Measurements from ENCODE around the gene FGF8. TPM values are rescaled to one million over a fixed set of nuclear protein-coding genes. Genes with fewer than 3 reads are reported as not detected.

The FGF8 gene
- total RNA-seq, 2 donors from 2014 or later, result not detected

DNA sequence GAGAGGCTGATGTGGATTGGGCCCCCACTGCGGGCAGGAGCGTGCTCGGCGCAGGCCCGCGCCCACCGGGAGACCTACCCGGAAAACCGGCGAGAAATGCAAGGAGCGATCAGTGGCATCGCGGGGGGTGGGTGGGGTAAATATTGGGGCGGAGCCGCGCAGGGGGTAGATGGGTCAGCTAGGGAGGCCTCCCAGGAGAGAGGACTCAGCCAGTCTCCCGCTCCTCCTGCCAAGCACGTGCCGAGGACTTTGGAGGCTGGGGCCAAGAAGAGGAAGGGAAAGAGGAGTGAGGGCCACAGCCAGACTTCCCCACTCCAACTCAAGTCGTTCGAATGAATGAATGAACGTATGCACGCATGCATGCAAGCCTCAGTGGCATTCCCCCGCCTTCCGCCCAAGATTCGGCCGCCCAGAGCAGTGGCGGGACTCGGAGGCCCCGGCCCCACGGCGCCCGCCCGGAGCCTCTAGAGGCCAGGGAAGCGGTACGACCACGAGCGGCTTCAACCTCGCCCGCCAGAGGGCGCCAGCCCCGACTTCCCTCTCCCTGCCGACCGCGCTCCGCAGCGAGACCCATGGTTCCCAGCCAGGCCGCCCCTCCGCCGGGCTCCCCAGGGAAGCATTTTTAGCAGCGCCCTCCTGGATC, 3.8 kb upstream of the FGF8 start:
- H3K9me3 ChIP-seq (ENCODE audit: control insufficient read depth, low read length, poor library complexity, severe bottlenecking), result no peaks in the 10 kb centered on the region
- ATAC-seq (peak; percentile 66), DNase-seq (peak; percentile 74 to 83 (median 82))
- peak overlapping the region; percentile 88 for H3K4me3 Mint-ChIP-seq
- H3K27me3 Mint-ChIP-seq, result peaks cover 36% of the 10 kb centered on the region
- peaks cover 53% of the 10 kb centered on the region for H3K4me1 Mint-ChIP-seq
- H3K27ac Mint-ChIP-seq, result no peak overlapping the region
- H3K36me3 Mint-ChIP-seq (ENCODE audit: low read depth), result peaks cover 5% of the 10 kb centered on the region

DNA sequence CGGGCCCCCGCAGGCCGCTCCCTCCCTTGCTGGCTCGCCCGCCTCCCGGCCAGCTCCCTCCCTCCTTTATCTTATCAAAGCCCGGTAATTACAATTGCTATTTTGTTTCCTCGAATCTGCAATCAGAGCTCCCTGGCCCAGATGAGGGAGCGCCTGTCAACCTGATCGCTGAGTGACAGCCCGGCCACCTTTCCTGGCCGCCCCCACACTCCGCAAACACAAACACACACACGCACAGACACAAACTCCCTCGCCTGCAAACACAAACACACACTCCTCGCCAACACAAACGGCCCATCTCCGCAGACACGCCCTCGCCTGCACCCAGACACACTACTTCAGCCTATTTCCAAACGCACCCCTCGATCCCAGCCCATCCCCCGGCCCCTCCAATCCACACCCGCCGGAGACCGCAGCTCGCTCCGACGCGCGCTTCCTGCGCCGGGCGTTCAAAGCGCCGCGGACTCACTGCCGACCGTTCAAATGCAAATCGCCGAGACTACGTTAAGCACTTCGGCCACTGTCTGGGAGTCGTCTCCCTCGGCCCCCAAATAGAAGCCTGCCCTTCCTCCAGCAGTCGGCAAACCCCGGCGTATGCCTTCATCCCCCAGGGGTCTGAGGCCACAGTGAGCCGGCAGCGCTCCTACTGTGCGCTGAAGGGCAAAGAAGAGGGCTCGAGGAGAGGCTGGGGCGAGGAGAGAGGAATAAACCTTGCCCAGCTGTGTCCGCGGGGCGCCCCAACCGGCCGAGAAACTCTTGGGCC, 3.0 kb upstream of the FGF8 start:
- no peaks in the 10 kb centered on the region for H3K9me3 ChIP-seq (ENCODE audit: control insufficient read depth, low read length, poor library complexity, severe bottlenecking)
- Mint-ChIP-seq H3K36me3 (ENCODE audit: low read depth) (peaks cover 7% of the 10 kb centered on the region), H3K27ac (no peak overlapping the region), H3K4me3 (peak overlapping the region; percentile 88), H3K4me1 (peaks cover 53% of the 10 kb centered on the region), H3K27me3 (peaks cover 43% of the 10 kb centered on the region)
- DNase-seq (no peak), ATAC-seq (no peak)

DNA sequence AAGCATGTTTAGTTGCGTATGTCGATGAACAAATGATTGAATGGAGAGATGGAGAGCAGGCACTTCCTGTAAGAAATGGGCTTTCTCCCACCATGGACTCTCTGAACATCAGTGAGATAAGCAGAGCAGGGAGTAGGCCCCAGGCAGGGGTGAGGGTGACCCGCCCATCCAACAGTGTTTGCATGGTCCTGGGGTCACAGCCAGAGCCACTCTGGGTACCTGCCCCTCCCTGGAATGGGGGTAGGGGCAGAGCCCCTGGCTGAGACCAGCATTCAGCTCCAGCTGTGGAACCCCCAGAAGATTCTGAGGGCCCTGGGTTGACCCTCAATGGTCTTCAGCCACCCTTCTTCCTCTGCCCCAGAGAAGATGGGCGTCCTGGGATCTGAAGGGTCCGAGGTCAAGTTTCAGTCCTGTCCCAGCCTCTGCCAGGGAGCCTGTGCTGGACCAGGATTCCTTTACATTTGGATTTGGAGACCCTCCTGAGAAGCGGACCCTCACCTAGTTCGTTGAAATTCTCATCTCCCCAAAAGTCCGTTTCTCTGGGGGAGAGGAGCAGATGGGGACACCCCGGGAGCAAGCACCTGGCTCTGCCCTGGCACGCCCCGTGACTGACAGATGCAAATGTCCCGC, 2.4 kb upstream of the FGF8 start:
- DNase-seq (no peak), ATAC-seq (no peak)
- Mint-ChIP-seq H3K27me3 (peaks cover 50% of the 10 kb centered on the region), H3K27ac (no peak overlapping the region), H3K4me3 (peak overlapping the region; percentile 88), H3K36me3 (ENCODE audit: low read depth) (peaks cover 7% of the 10 kb centered on the region), H3K4me1 (peaks cover 52% of the 10 kb centered on the region)
- H3K9me3 ChIP-seq (ENCODE audit: control insufficient read depth, low read length, poor library complexity, severe bottlenecking), result no peaks in the 10 kb centered on the region

DNA sequence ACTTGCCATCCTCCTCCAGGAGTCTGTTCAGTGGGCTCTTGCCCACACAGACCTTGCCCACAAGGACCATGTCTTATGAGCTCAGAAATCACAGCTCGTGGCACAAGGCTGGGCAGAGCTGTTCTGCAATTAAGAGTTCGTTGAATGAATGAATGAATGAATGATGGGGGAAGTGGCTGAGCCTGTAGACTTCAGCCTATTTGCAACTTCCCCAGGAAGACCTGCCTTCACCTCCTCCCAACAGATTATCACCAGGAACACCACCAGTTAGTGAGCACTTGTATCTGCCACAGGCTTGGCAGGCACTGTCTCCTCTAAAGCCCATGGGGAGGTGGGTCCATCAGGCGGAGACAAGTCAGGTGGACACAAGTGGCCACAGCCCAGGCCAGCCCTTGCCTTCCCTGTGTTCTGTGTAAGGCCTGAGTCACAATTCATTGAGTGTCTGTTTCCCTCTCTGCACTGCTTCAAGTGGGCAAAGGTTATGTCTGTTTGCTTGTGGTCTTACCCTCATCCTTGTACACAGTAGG, 1.8 kb upstream of the FGF8 start:
- Mint-ChIP-seq H3K4me3 (peak overlapping the region; percentile 88), H3K27ac (no peak overlapping the region), H3K4me1 (peaks cover 46% of the 10 kb centered on the region), H3K27me3 (peaks cover 56% of the 10 kb centered on the region), H3K36me3 (ENCODE audit: low read depth) (peaks cover 5% of the 10 kb centered on the region)
- ATAC-seq (no peak), DNase-seq (no peak)
- H3K9me3 ChIP-seq (ENCODE audit: control insufficient read depth, low read length, poor library complexity, severe bottlenecking), result no peaks in the 10 kb centered on the region

DNA sequence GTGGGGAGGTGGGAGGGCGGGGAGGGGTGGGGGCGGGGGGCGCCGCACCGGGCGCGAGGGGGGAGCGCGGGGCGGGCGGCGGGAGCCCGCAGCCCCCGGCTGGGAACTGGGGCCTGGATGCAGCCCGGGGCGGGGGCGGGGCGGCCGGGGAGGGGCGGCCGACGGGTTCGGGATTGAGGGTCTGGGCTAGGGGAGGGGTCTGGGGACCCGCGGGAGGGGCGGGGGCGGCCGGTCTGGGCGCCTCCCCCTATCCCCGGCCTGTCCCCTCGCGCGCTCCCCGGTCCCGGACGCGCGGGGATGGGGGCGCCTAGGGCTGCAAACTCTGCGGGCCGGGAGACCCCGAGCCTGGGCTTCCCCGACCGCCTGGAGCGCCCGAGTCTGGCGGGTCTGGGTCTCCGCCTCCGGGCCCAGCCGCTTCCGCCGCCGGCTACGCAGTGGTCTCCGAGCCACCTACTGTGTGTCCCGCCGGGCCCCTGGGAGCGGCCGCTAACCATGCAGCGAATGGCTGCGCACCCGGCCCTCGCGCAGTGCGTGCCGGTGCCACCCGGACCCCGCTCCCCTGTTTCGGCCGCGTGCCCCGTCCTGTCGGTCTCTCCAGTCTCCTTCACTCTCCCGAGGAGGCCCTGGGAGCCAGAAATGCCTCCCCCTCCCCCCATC, 375 bp upstream of the FGF8 start:
- Mint-ChIP-seq H3K36me3 (ENCODE audit: low read depth) (peaks cover 5% of the 10 kb centered on the region), H3K27ac (no peak overlapping the region), H3K4me1 (peaks cover 42% of the 10 kb centered on the region), H3K27me3 (peaks cover 70% of the 10 kb centered on the region), H3K4me3 (peak overlapping the region; percentile 91)
- H3K9me3 ChIP-seq (ENCODE audit: control insufficient read depth, low read length, poor library complexity, severe bottlenecking), result no peaks in the 10 kb centered on the region
- DNase-seq, result no peak
- no peak for ATAC-seq

DNA sequence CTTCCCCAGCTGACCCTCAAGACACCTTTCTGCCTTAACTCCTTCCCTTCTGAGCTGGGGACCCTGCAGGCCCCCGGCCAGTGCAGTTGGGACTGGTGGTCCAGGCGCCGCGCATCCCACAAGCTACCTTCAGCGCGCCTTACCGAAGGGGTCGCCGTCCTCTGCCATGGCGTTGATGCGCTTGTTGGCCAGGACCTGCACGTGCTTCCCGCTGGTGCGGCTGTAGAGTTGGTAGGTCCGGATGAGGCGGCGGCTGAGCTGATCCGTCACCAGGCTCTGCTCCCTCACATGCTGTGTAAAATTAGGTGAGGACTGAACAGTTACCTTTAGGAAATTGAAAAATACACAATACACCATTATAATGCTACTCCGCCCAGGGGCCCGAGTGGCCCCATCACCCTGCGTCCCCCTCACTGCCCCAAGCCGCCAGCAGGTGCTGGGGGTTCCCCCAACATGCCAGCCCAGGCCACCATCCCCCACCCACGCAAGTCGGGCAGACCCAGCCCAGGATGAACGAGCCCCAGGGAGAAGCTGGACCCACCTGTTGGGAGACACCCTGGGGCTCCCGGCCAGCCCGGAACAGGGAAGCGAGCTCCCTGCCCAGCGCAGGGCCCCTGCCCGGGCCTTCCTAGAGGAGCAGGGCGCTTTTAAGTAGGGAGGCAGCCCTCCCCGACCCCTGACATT, 1.2 kb downstream of the FGF8 start:
- no peaks in the 10 kb centered on the region for H3K9me3 ChIP-seq (ENCODE audit: control insufficient read depth, low read length, poor library complexity, severe bottlenecking)
- H3K36me3 Mint-ChIP-seq (ENCODE audit: low read depth), result peaks cover 5% of the 10 kb centered on the region
- H3K27ac Mint-ChIP-seq, result no peak overlapping the region
- H3K4me1 Mint-ChIP-seq, result peaks cover 36% of the 10 kb centered on the region
- peaks cover 74% of the 10 kb centered on the region for H3K27me3 Mint-ChIP-seq
- ATAC-seq (no peak), DNase-seq (no peak)
- H3K4me3 Mint-ChIP-seq, result peak overlapping the region; percentile 69

DNA sequence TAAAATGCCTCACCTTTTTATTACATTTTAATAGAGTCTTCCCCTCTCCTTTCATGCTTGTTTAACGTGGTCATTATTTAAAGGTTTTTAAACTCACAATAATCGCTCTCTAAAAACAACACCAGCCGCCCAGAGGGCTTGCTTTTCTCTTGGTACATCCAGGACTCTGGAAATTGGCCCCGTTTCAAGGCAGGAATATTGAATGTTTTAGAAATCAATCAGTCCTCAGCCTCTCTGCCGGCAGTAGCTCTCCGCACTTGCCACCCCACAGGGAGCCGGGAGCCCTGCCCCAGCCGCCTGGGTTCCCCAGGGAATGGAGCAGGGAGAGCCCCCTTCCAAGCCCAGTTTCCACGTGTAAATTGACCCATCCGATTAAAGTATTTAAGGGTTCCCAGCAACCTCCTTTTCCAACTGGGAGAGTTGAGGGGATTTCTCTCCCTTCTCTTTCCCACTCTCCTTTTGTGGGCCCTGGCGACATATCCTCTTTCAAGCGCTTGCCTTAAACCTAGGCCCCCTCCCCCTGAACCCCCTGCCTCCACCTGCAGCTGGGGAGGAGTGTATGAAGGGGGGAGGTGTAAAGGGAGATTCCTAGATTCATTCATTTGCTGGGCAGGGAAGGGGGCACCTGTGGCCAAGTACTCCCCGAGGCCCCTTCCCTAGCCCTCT, 1.9 kb downstream of the FGF8 start:
- peaks cover 33% of the 10 kb centered on the region for H3K4me1 Mint-ChIP-seq
- H3K27me3 Mint-ChIP-seq, result peaks cover 77% of the 10 kb centered on the region
- no peak overlapping the region for H3K27ac Mint-ChIP-seq
- ATAC-seq (no peak), DNase-seq (no peak)
- no peaks in the 10 kb centered on the region for H3K9me3 ChIP-seq (ENCODE audit: control insufficient read depth, low read length, poor library complexity, severe bottlenecking)
- peak overlapping the region; percentile 66 for H3K4me3 Mint-ChIP-seq
- H3K36me3 Mint-ChIP-seq (ENCODE audit: low read depth), result peaks cover 6% of the 10 kb centered on the region

DNA sequence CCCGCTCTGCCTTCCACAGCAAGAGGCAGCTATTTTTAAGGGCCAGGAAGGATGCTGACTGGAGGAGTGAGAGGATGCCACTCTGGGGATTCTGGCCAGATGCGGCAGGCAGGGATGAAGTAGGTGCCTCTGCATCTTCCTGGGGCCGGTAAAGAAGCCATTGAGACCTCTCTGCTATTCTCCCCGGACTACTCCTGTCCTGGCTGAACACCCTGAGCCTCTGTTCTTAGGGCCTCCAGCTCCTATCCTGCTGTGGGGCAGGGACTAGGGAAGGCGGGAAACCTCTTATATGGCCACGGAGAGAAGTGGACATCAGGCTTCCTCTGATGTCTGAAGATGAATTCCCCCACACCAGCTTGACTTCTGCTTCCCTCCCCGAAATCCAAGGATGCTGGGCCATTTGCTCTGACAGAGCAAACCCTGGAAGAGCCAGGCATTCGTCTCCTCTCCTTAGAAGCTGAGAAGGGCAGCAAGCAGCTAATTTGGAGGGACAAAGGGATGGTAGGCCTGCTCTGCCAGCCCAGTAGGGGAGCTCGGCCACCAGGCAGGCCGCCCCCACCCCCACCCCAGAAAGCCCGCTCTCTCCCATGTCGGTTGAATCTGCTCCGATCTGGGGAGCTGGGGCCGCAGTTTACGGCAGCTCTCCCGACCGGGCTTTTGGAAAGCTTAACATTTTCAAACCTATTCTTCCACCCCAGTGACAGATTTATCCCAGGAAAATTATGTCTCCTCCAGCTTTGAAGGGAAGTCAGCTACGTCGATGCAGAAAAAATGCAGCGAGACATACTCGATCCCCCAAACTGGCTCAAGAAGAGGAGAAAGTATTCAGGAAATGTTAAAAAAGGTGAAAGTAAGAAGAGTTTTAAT, 2.8 kb downstream of the FGF8 start:
- ATAC-seq (no peak), DNase-seq (no peak)
- peaks cover 4% of the 10 kb centered on the region for H3K36me3 Mint-ChIP-seq (ENCODE audit: low read depth)
- H3K4me3 Mint-ChIP-seq, result no peak overlapping the region
- H3K4me1 Mint-ChIP-seq, result peaks cover 30% of the 10 kb centered on the region
- no peaks in the 10 kb centered on the region for H3K9me3 ChIP-seq (ENCODE audit: control insufficient read depth, low read length, poor library complexity, severe bottlenecking)
- peaks cover 74% of the 10 kb centered on the region for H3K27me3 Mint-ChIP-seq
- H3K27ac Mint-ChIP-seq, result no peak overlapping the region

DNA sequence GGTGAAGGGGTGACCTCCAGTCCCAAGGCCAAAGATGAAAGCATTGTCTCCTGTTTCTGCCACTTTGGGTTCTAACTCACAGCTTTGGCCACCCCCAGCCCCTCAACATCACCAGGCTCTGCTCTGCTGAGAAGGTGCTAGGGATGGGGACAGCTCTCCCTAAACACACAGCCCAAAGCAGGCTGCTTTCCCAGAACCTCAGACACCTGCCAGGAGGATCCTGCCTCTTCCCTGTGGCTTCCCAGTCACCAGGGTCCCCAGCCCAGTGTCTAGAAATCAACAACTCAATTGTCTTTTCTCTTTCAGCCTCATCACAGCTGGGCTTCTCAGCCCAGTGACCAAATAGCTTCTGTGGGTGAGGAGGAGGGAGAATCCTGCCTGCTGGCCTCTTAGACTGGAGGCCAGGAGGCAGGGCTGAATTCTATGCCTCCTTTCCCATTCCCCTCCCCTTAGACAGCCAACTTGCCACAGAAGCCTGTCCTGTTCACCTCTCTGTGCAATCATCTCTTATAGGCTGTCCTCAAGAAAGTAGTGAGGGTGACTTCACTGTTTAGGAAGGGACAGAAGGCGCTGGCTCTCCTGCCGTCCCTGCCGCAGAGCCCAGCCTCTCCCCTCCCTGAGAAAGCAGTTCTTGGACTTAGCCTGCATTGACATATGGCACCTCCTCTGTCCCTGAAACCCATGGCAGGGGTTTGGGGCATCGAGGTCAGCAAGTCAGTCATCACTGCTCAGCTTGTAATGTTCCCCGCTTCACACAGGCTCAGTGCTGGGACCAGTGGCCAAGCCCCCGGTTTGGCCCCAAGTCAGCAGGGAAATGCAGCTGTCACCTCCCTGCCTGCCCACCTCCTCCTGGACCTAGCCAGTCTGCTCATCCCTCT, 3.7 kb downstream of the FGF8 start:
- peaks cover 25% of the 10 kb centered on the region for H3K4me1 Mint-ChIP-seq
- ATAC-seq, result no peak

DNA sequence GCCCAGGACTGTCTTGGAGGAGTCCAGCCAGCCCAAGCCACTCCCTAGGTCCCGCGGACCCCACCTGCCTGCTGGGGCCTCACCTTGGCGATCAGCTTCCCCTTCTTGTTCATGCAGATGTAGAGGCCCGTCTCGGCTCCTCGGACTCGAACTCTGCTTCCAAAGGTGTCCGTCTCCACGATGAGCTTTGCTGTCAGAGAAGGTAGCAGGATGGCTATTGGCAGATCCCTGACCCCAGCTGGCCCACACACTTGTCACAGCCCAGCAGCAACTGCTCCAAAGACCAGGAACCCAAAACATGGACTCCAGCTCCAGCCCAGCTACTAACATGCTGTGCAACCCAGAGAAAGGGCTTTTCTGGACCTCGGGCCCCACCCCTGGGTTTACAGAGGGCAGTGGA, 4.5 kb downstream of the FGF8 start:
- H3K4me1 Mint-ChIP-seq, result peaks cover 21% of the 10 kb centered on the region
- H3K27me3 Mint-ChIP-seq, result peaks cover 72% of the 10 kb centered on the region
- no peak for DNase-seq
- H3K27ac Mint-ChIP-seq, result no peak overlapping the region
- H3K4me3 Mint-ChIP-seq, result no peak overlapping the region
- no peaks in the 10 kb centered on the region for H3K9me3 ChIP-seq (ENCODE audit: control insufficient read depth, low read length, poor library complexity, severe bottlenecking)
- peaks cover 6% of the 10 kb centered on the region for H3K36me3 Mint-ChIP-seq (ENCODE audit: low read depth)
- ATAC-seq, result no peak

More for the DNA sequence above, 3.7 kb downstream of the FGF8 start:
- Mint-ChIP-seq H3K4me3 (no peak overlapping the region), H3K36me3 (ENCODE audit: low read depth) (peaks cover 4% of the 10 kb centered on the region), H3K27me3 (peaks cover 71% of the 10 kb centered on the region), H3K27ac (no peak overlapping the region)
- H3K9me3 ChIP-seq (ENCODE audit: control insufficient read depth, low read length, poor library complexity, severe bottlenecking), result no peaks in the 10 kb centered on the region
- DNase-seq, result no peak

Measured in T-helper 17 cell (primary cell).